CD4-positive, alpha-beta T cell treated with Interleukin-1 beta for 1 hour (primary cell): ENCODE results near the gene MMP17.

Experiments
- DNase-seq, 2 donors: peaks; one replicate each; pipeline ENCODE4 v3.0.0-alpha.2; 2020 to 2022

The MMP17 gene

DNA sequence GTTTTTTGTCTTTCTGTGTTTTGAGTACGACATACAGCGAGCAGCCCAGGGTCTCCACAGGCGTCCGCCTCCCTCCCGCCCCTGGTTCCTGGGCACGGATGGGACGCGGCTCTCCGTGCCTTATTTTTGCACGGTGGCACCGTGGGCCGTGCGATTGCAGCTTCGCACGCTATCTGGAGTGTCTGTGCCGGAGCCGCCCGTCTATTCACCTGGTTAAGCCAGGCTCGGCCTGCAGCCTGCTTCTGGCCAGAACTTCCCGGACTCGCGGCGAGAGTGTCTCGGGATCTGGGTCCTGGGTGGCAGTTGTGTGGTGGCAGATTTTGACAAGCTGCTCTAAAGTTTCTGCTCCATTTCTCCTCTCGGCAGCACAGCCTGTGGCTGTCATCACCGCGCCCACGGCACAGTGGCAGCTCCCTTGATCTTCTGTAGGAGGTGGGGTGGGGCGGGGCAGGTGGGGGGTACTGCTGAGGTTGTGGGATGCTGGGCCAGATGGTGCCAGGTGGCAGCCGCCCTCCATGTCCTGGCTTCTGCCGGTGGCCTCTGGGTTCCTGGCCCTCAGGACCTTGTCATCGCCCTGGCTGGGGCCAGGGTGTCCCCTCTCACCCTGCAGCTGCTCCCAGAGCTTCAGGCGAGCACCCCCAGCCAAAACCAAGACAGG is 2.9 kb downstream of the MMP17 start:
- DNase-seq: no peak

DNA sequence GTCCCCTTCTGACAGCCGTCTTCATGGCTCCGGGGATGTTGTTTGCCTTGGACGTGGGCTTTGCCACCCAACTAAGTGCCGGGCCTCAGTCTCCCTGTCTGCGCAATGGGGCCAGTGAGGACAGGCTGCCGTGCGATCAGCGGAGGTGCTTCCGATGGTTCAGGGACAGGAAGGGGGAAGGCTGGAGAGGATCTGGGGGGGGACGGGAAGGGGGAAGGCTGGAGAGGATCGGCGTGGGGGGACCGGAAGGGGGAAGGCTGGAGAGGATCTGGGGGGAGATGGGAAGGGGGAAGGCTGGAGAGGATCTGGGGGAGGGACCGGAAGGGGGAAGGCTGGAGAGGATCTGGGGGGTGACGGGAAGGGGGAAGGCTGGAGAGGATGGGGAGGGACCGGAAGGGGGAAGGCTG is 3.4 kb downstream of the MMP17 start:
- no peak for DNase-seq

DNA sequence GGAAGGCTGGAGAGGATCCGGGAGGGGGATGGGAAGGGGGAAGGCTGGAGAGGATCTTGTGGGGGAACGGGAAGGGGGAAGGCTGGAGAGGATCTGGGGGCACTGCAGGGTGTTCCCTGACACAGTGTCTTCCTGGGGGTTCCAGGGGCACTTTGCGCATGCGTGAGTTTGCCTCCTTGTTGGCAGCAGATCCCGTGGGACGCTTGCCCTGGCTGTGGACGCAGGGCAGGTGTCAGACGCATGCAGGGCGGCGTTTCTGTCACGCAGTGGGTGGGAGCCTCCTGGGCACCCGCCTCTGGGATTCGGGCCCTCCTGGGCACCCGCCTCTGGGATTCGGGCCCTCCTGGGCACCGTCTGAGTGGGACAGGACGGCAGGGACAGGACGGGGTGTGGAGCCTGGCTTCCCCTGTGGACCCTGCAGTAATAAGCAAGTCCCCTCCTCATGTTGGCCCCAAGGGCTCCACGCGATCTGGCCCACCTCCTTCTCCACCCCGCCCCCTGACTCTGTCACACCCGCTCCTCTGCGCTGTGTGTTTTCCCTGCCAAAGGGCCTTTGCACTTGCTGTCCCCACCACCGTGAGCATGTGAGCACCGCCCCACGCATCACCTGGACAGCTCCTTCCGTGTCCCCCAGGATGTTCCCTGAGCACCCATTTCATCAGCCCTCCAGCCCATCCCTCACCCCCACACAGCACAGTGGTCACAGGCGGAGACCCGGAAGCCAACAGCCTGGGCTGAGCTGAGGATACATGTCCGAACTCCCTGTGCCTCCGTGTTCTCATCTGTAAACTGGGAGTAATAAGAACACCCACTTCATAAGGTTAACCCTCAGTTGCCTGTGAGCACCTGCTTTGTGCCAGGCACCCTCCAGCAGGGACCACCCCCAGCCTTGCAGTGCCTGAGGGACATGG is 4.4 kb downstream of the MMP17 start:
- DNase-seq: no peak

GRCh38 chr12:131833288-131833895 is 5.2 kb downstream of the MMP17 start:
- DNase-seq: no peak

- no peak for DNase-seq
Observed at GRCh38 chr12:131833896-131834641, 5.9 kb downstream of the MMP17 start.

DNA sequence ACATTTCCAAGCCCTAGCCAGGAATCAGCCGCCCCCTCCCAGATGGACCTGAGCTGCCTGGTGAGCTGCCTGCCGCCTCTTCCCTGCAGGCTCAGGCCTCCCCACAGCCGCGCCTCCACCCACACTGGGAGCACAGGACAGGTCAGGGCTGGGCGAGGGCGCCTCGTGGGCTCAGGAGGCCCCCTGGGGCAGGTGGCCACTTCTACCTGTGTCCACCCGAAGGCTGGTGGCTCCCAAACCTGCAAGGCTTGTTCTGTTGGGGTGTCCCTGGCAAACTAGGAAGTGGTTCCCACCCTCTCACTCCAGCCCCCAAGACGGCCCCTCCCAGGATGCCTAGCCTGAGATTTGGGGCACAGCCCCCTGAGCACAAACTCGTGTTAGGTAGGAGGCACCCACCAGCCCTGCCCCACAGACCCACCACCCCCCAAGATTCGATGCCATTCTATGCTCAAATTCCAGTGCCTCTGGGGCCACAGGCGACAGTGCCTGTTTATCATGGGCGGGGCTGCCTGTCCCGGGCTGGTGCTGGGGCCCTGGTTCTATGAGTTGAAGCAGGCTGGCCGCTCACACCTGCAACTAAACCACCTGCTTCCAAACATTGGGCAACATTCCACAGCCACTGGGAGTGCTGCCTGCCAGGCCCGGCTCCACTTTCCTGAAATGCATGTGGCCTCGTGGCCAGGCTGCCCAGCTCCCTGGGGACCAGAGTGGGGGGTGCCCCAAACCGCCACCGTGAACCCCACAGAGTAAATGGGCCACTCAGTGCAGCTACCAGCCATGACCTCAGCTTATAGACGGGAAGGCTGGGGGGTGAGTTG is 6.8 kb downstream of the MMP17 start:
- no peak for DNase-seq

DNA sequence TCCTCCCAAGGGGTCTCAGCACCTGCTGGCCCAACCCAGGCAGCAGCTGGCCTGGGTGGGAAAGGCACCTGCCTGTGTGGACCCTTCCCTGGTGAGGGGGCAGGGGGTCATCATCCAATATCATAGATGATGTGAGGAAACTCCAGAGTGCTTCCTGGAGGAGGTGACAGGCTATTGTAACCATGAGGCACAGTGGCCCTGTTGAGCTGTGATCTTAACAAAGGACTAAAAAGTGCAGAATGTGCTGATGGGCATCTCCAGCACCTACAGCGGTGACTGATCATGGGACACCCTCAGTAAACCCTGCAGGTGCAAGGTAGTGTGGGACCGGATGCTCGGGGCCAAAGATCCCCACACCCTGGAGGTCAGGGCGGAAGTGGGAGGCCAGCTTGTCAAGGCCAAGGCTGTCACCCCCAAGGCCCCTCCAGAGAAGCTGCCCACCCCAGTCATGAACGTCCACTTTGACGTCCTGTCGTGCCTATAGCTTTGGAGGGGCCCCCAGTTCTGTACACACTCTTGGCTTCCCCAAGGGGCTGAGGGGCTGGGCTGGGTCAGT is 7.5 kb downstream of the MMP17 start:
- DNase-seq: no peak

DNA sequence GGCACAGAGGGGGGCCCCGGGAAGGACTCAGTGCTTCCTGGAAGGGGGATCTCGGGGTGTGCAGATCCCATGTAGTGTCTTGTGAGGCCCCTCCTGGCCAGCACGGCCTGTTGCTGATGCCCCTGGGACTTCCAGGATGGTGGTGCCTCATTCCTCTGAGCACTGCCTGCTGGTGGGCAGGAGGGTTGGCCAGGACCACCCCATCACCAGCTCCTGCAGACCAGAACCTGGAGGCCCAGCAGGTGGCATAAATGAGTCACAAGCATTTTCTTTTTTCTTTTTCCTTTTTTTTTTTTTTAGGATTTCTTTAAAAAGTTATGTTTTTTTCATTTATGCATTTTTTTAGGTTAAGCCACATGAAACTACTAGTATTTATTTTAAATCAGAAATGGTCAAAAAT is 8.0 kb downstream of the MMP17 start:
- DNase-seq: no peak

- DNase-seq: no peak
Observed at GRCh38 chr12:131836714-131837397, 8.7 kb downstream of the MMP17 start.

GRCh38 chr12:131840643-131841416 is 12.6 kb downstream of the MMP17 start:
- DNase-seq: no peak

- DNase-seq: no peak
Observed at GRCh38 chr12:131841547-131841946, 13.4 kb downstream of the MMP17 start.

DNA sequence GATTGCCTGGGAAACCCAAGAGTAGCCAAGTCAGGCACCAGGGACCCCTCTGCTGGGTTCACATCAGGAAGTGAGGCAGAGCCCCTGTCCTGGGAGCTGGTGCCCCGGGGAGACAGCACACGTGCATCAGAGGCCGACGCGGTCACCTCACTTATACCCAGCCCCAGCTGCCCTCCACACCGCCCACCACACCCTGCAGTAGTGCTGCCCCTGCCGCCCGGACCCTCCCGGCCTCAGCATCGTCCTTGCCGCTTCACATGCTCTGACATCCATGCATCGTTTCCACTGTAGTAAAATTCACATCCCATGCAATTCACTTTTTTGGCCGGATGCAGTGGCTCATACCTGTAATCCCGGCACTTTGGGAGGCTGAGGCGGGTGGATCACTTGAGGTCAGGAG is 14.0 kb downstream of the MMP17 start:
- DNase-seq: no peak

GRCh38 chr12:131843527-131843926 is 15.3 kb downstream of the MMP17 start:
- no peak for DNase-seq

GRCh38 chr12:131844140-131844539 is 15.9 kb downstream of the MMP17 start:
- DNase-seq: no peak

GRCh38 chr12:131844656-131845055 is 16.5 kb downstream of the MMP17 start:
- DNase-seq: no peak

DNA sequence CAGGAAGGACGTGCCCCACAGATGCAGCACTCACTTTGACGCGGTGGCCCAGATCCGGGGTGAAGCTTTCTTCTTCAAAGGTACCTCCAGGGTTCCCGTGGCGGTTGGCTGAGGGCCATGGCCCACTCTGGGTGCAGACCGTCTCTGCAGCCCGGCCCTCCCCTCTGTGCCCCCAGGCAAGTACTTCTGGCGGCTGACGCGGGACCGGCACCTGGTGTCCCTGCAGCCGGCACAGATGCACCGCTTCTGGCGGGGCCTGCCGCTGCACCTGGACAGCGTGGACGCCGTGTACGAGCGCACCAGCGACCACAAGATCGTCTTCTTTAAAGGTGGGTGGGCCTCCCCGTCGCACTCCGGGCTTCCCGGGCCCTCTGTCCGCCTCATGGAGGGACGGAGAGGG is 16.9 kb downstream of the MMP17 start:
- no peak for DNase-seq

GRCh38 chr12:131847456-131847855 is 19.3 kb downstream of the MMP17 start:
- no peak for DNase-seq

DNA sequence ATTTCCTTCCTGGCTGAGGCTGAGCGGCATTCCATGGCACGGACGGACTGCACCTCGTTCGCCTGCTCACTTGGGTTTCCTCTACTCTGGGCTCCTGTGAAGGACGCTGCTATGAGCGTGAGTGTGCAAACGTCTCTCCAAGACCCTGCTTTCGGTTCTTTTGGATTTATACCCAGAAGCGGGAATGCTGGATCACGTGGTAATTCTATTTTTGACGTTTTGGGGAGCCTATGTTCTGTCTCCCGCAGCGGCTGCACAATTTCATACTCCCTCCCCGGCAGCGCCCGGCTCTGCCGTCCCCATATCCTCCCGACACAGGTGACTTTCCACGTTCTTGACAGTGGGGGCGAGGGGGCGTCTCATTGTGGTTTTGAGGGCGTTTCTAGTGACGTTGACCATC is 20.6 kb downstream of the MMP17 start:
- no peak for DNase-seq

GRCh38 chr12:131849700-131850553 is 21.7 kb downstream of the MMP17 start:
- DNase-seq: no peak
